ENCODE results near the gene BDKRB2. TPM values are rescaled to one million over a fixed set of nuclear protein-coding genes. Genes with fewer than 3 reads are reported as not detected.

BDKRB2 gene
- total RNA-seq, 4 donors from 2014 or later = 2.1 to 6.2 (median 2.8) TPM

GRCh38 chr14:96208739-96209138 is 4.1 kb downstream of the BDKRB2 start:
- no peak for TF ChIP-seq CTCF (IDR thresholded peaks at IDR 0.05; ENCODE audit: low read depth)

- no peak for TF ChIP-seq CTCF (IDR thresholded peaks at IDR 0.05; ENCODE audit: low read depth)
Measured at GRCh38 chr14:96212140-96212539, 7.5 kb downstream of the BDKRB2 start.

- TF ChIP-seq CTCF (IDR thresholded peaks at IDR 0.05; ENCODE audit: low read depth) = no peak
Measured at GRCh38 chr14:96212896-96213295, 8.3 kb downstream of the BDKRB2 start.

GRCh38 chr14:96213871-96214465 is 9.3 kb downstream of the BDKRB2 start:
- no peak for TF ChIP-seq CTCF (IDR thresholded peaks at IDR 0.05; ENCODE audit: low read depth)

- no peak for TF ChIP-seq CTCF (IDR thresholded peaks at IDR 0.05; ENCODE audit: low read depth)
Measured at GRCh38 chr14:96214793-96215192, 10.2 kb downstream of the BDKRB2 start.

GRCh38 chr14:96215452-96216244 is 11.0 kb downstream of the BDKRB2 start:
- no peak for TF ChIP-seq CTCF (IDR thresholded peaks at IDR 0.05; ENCODE audit: low read depth)

- TF ChIP-seq CTCF (IDR thresholded peaks at IDR 0.05; ENCODE audit: low read depth) = no peak
Measured at GRCh38 chr14:96216627-96217026, 12.0 kb downstream of the BDKRB2 start.
